HepG2 (cell line): ENCODE data around the gene CDAN1. TPM values are rescaled to one million over a fixed set of nuclear protein-coding genes. Genes with fewer than 3 reads are reported as not detected.

Experiments
- MTA1 ChIP-seq: sonication (generic); formaldehyde crosslinking; IDR thresholded peaks from 2 replicates; pipeline ENCODE4 v1.4.0; 2020; ENCODE audit warnings: missing genetic modification reagents, mild to moderate bottlenecking, borderline replicate concordance
- PRDM4 ChIP-seq: sonication (generic); formaldehyde crosslinking; IDR thresholded peaks from 2 replicates; pipeline ENCODE4 v1.9.0; 2021; ENCODE audit warnings: missing genetic modification reagents, borderline replicate concordance
- RBAK ChIP-seq: sonication (generic); formaldehyde crosslinking; IDR thresholded peaks from 2 replicates; pipeline ENCODE4 v1.5.1; 2020; ENCODE audit warnings: mild to moderate bottlenecking, missing genetic modification reagents
- REST ChIP-seq, 2 experiments: IDR thresholded peaks; 2 replicates each; pipeline ENCODE4 v1.6.1; 2011 to 2012; ENCODE audit warnings: low read length in 2 of 2, borderline replicate concordance in 1 of 2, low read depth in 1 of 2, mild to moderate bottlenecking in 1 of 2, moderate library complexity in 1 of 2
- RFX3 ChIP-seq: IDR thresholded peaks from 2 replicates; pipeline ENCODE4 v1.6.1; 2016; ENCODE audit warnings: missing biosample characterization, missing genetic modification reagents
- RORA ChIP-seq: sonication (generic); formaldehyde crosslinking; IDR thresholded peaks from 2 replicates; pipeline ENCODE4 v1.5.0; 2020; ENCODE audit warnings: mild to moderate bottlenecking, missing genetic modification reagents, moderate library complexity
- TAF15 ChIP-seq: fragments of 200-400 bp; formaldehyde crosslinking; IDR thresholded peaks from one replicate; pipeline ENCODE4 v1.6.1; 2018; ENCODE audit warnings: mild to moderate bottlenecking, low read depth, low read length; ENCODE audit not compliant: poor library complexity, severe bottlenecking
- ZNF275 ChIP-seq: sonication (generic); formaldehyde crosslinking; IDR thresholded peaks from 2 replicates; pipeline ENCODE4 v1.8.0; 2022; ENCODE audit warnings: missing genetic modification reagents, mild to moderate bottlenecking, inconsistent platforms, borderline replicate concordance
- polyA plus RNA-seq, 8 experiments: library from polyadenylated mRNA; depleted of rRNA in 3 of 8; stranded (reverse) in 7 of 8; unstranded in 1 of 8; fragments of >200 nt; fragmentation: Illumina TruSeq in 4 of 8; extraction: Trizol in 4 of 8; gene quantifications; 2 replicates each; pipeline versions ENCODE4 v1.2.1 to v1.2.3, GENCODE V29; 2011 to 2016; ENCODE audit warnings: low read depth in 4 of 8, missing spikeins in 1 of 8, mixed read lengths in 1 of 8; ENCODE audit not compliant: insufficient read depth in 1 of 8
- total RNA-seq, 5 experiments: library from RNA; depleted of rRNA; stranded (reverse); fragments of >200 nt; fragmentation: Illumina TruSeq; extraction: Trizol; gene quantifications; 2 replicates each; pipeline ENCODE4 v1.2.3, GENCODE V29; 2016; ENCODE audit warnings: low read depth in 1 of 5
- TF ChIP-seq, protein P1 (sequence below): sonication (generic); formaldehyde crosslinking; IDR thresholded peaks from 2 replicates; pipeline ENCODE4 v1.8.0; 2022; ENCODE audit warnings: low read depth, missing genetic modification reagents

The CDAN1 gene
- total and polyA plus RNA-seq, 2 of the 13 experiments (the other 11 are each of a cell fraction or from before 2014, with no cell fraction given), result 5.0 to 16.1 TPM

DNA sequence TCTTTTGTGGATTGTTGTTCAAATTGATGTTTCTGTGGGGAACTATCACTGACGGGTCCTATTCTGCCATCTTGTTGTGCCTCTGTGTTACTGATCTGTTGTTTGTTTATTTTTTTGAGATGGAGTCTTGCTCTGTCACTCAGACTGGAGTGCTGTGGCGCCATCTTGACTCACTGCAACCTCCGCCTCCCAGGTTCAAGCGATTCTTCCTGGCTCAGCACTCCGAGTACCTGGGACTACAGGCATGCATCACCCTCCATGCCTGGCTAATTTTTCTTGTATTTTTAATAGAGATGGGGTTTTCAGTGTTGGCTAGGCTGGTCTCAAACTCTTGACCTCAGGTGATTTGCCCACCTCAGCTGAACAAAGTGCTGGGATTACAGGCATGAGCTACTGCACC is 31.6 kb downstream of the CDAN1 start (continued):
- TF ChIP-seq ZNF275 (CRISPR knock-in tag), result no peak
- no peak for TF ChIP-seq RBAK (CRISPR knock-in tag)
- TF ChIP-seq MTA1, result no peak
- no peak for TF ChIP-seq RORA
- no peak for TF ChIP-seq REST (IDR thresholded peaks at IDR 0.05; ENCODE audit: borderline replicate concordance in 1 of 2, low read depth in 1 of 2, low read length in 2 of 2)
- TF ChIP-seq, protein P1, sequence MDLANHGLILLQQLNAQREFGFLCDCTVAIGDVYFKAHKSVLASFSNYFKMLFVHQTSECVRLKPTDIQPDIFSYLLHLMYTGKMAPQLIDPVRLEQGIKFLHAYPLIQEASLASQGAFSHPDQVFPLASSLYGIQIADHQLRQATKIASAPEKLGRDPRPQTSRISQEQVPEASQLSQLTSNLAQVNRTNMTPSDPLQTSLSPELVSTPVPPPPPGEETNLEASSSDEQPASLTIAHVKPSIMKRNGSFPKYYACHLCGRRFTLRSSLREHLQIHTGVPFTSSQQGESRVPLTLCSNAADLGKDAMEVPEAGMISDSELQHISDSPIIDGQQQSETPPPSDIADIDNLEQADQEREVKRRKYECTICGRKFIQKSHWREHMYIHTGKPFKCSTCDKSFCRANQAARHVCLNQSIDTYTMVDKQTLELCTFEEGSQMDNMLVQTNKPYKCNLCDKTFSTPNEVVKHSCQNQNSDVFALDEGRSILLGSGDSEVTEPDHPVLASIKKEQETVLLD (CRISPR knock-in tag), result no peak
- TF ChIP-seq RFX3 (CRISPR knock-in tag), result no peak
- TF ChIP-seq PRDM4, result no peak
- no peak for TF ChIP-seq TAF15
